Tibial artery (tissue), 4 donors: ENCODE measurements around the gene PIGM.

Experiments
- DNase-seq, 2 donors: peaks; one replicate each; pipeline ENCODE4 v3.0.0-alpha.2; 2019
- H3K27ac ChIP-seq, 2 donors: fragments of 200-600 bp; sonication (generic) in 1 of 2; 1 replicate in 1 of 2; 2 replicates in 1 of 2; pipeline ENCODE4 v1.5.1; 2018 to 2019; ENCODE audit warnings: mild to moderate bottlenecking in 1 of 2
- H3K27me3 ChIP-seq, 2 donors: fragments of 200-600 bp; sonication (generic) in 1 of 2; one replicate each; pipeline versions ENCODE4 v1.5.1 to v1.6.0; 2016 to 2019
- H3K36me3 ChIP-seq, 3 donors: fragments of 200-600 bp; sonication (generic) in 2 of 3; one replicate each; pipeline ENCODE4 v1.5.1; 2016 to 2019; ENCODE audit warnings: mild to moderate bottlenecking in 2 of 3
- H3K4me1 ChIP-seq, 4 donors: fragments of 200-600 bp; sonication (generic) in 2 of 4; 1 replicate in 3 of 4; 2 replicates in 1 of 4; pipeline ENCODE4 v1.5.1; 2016 to 2019
- H3K4me3 ChIP-seq, 2 donors: fragments of 200-600 bp; sonication (generic) in 1 of 2; 1 replicate in 1 of 2; 2 replicates in 1 of 2; pipeline ENCODE4 v1.5.1; 2018 to 2019; ENCODE audit warnings: mild to moderate bottlenecking in 2 of 2
- H3K9me3 ChIP-seq, 3 donors: fragments of 200-600 bp; sonication (generic) in 1 of 3; one replicate each; pipeline ENCODE4 v1.5.1; 2016 to 2019
- CTCF ChIP-seq, 2 experiments: fragments of 200-600 bp in 1 of 2; fragments of 450-650 bp in 1 of 2; IDR thresholded peaks; one replicate each; pipeline ENCODE4 v1.5.1; 2017 to 2019; ENCODE audit warnings: antibody characterized with exemption in 2 of 2, mild to moderate bottlenecking in 1 of 2, moderate library complexity in 1 of 2
- intact Hi-C: fragments of 100-400 bp; cut with DNase I; formaldehyde crosslinking; loops from one replicate; pipeline ENCODE4 v1.15.0; 2023; ENCODE audit warnings: low total_unique reads

PIGM gene

GRCh38 chr1:159986093-159986492 lies 45.7 kb downstream of the PIGM start:
- no peak overlapping the region for H3K4me3 ChIP-seq
- H3K4me1 ChIP-seq: no peaks in the 10 kb centered on the region
- H3K9me3 ChIP-seq: no peaks in the 10 kb centered on the region
- H3K27ac ChIP-seq: no peak overlapping the region
- no peak for TF ChIP-seq CTCF (IDR thresholded peaks at IDR 0.05)
- no peak for DNase-seq
- H3K27me3 ChIP-seq: peaks cover 0 to 7% of the 10 kb centered on the region in 2 donors
- intact Hi-C loops: no loop called here
- H3K36me3 ChIP-seq: no peaks in the 10 kb centered on the region

- intact Hi-C loops: no loop called here
- Histone ChIP-seq H3K27me3 (peaks cover 0 to 9% of the 10 kb centered on the region in 2 donors), H3K36me3 (no peaks in the 10 kb centered on the region), H3K4me1 (no peaks in the 10 kb centered on the region), H3K27ac (no peak overlapping the region), H3K9me3 (no peaks in the 10 kb centered on the region), H3K4me3 (no peak overlapping the region)
- TF ChIP-seq CTCF (IDR thresholded peaks at IDR 0.05): no peak
- DNase-seq: no peak
Measured at GRCh38 chr1:159985473-159985872, 46.3 kb downstream of the PIGM start.

DNA sequence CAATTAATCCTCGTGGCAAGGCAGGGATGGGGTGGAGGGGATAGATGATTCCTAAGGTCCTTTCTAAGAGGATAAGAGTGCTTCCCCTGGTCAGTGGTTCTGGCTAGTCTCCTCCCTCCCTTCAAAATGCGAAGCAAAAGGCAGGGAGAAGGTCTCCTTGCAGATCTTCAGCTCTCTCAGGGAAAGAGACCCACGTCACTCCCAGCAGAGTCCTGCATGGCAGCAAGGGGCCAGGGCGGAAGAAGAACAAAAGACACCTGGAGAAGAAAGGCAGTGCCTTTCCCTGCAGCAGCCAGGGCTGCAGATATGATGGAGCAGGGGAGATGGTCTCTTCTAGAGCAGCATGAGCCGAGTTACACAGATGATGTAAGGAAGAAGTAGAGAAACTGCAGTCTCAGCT lies 48.1 kb downstream of the PIGM start:
- intact Hi-C loops: no loop called here
- H3K27ac ChIP-seq: no peak overlapping the region
- no peaks in the 10 kb centered on the region for H3K4me1 ChIP-seq
- DNase-seq: no peak
- no peak for TF ChIP-seq CTCF (IDR thresholded peaks at IDR 0.05)
- no peak overlapping the region for H3K4me3 ChIP-seq
- H3K36me3 ChIP-seq: no peaks in the 10 kb centered on the region
- H3K9me3 ChIP-seq: no peaks in the 10 kb centered on the region
- peaks cover 0 to 6% of the 10 kb centered on the region in 2 donors for H3K27me3 ChIP-seq

GRCh38 chr1:159982280-159982679 lies 49.5 kb downstream of the PIGM start:
- TF ChIP-seq CTCF (IDR thresholded peaks at IDR 0.05): no peak
- no peak for DNase-seq
- no peaks in the 10 kb centered on the region for H3K36me3 ChIP-seq
- H3K4me1 ChIP-seq: no peaks in the 10 kb centered on the region
- intact Hi-C loops: no loop called here
- H3K27me3 ChIP-seq: peaks cover 0 to 3% of the 10 kb centered on the region in 2 donors
- H3K27ac ChIP-seq: no peak overlapping the region
- H3K9me3 ChIP-seq: no peaks in the 10 kb centered on the region
- no peak overlapping the region for H3K4me3 ChIP-seq

DNA sequence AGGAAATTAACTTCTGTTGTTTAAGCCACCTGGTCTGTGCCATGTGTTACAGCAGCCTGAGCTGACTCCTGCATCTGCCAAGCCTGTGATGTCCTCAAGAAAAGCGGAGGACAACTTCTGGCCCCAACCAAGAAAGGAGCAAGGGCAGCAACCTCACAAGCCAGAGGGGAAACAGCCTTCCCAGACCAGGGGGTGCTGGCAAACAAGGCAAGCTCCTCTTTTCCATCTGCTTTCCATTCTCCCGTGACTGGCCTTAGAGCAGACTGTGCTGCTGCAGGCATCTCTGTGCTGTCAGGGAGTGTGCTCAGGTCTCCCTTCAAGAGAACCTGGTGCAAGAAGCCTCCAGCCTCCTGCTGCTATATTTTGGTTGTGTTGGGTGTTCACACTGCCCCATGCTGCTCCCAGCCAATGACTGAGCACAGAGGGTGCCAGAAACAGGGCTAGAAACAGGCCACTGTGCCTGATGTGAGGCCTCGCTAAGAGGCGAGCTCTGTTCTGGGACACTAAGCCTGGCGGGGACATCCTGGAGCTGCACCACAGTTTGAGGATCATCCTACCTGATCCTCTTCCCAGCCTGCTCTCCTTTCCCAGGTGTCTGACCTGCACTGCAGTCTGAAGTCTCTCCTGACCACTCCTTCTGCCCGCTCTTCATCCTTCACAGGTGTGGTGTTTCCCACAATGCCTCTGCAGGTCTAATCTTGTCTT lies 50.3 kb downstream of the PIGM start:
- Histone ChIP-seq H3K9me3 (no peaks in the 10 kb centered on the region), H3K4me3 (no peak overlapping the region), H3K27ac (no peak overlapping the region), H3K27me3 (peaks cover 0 to 3% of the 10 kb centered on the region in 2 donors), H3K36me3 (no peaks in the 10 kb centered on the region), H3K4me1 (no peaks in the 10 kb centered on the region)
- no peak for DNase-seq
- intact Hi-C loops: no loop called here
- TF ChIP-seq CTCF (IDR thresholded peaks at IDR 0.05): no peak

- no peak overlapping the region for H3K27ac ChIP-seq
Measured at GRCh38 chr1:159980786-159981185, 51.0 kb downstream of the PIGM start.

More at GRCh38 chr1:159980786-159981185, 51.0 kb downstream of the PIGM start:
- H3K9me3 ChIP-seq: no peaks in the 10 kb centered on the region
- no peak for TF ChIP-seq CTCF (IDR thresholded peaks at IDR 0.05)
- intact Hi-C loops: no loop called here
- H3K27me3 ChIP-seq: peaks cover 0 to 3% of the 10 kb centered on the region in 2 donors
- DNase-seq: no peak
- H3K4me1 ChIP-seq: no peaks in the 10 kb centered on the region
- H3K4me3 ChIP-seq: no peak overlapping the region
- no peaks in the 10 kb centered on the region for H3K36me3 ChIP-seq
